Fibroblast of lung (primary cell): ENCODE data around the gene CYTH2. TPM values are rescaled to one million over a fixed set of nuclear protein-coding genes. Genes with fewer than 3 reads are reported as not detected.

Source experiments
- DNase-seq, 2 donors: peaks; one replicate each; pipeline versions ENCODE4 v3.0.0 to v3.0.0-alpha.2; 2010; ENCODE audit warnings: low read depth in 2 of 2
- H2AFZ ChIP-seq: 2 replicates; pipeline ENCODE4 v1.5.1; 2012; ENCODE audit warnings: low read length, control low read depth, inconsistent platforms
- H3K27ac ChIP-seq: 2 replicates; pipeline ENCODE4 v1.5.1; 2011; ENCODE audit warnings: low read length, control low read depth; ENCODE audit not compliant: insufficient read depth
- H3K27me3 ChIP-seq: 2 replicates; pipeline ENCODE4 v1.5.1; 2011; ENCODE audit warnings: mild to moderate bottlenecking, low read length; ENCODE audit not compliant: control insufficient read depth, insufficient read depth
- H3K36me3 ChIP-seq: 2 replicates; pipeline ENCODE4 v1.5.1; 2011; ENCODE audit warnings: low read length; ENCODE audit not compliant: control insufficient read depth, insufficient read depth
- H3K4me1 ChIP-seq: 2 replicates; pipeline ENCODE4 v1.5.1; 2011; ENCODE audit warnings: low read length; ENCODE audit not compliant: control insufficient read depth, insufficient read depth; ENCODE audit errors: extremely low read depth
- H3K4me2 ChIP-seq: 2 replicates; pipeline ENCODE4 v1.5.1; 2011; ENCODE audit warnings: low read length, control low read depth; ENCODE audit not compliant: insufficient read depth; ENCODE audit errors: extremely low read depth
- H3K4me3 ChIP-seq, 4 experiments: fragments of 200-600 bp in 1 of 4; sonication (generic) in 1 of 4; replicated peaks in 1 of 4; 2 replicates each; pipeline ENCODE4 v1.5.1; 2011 to 2016; ENCODE audit warnings: low read length in 4 of 4, low read depth in 3 of 4, mild to moderate bottlenecking in 3 of 4, control low read depth in 2 of 4, inconsistent platforms in 1 of 4, mixed read lengths in 1 of 4; ENCODE audit not compliant: insufficient read depth in 1 of 4; ENCODE audit errors: control extremely low read depth in 1 of 4
- H3K79me2 ChIP-seq: 2 replicates; pipeline ENCODE4 v1.5.1; 2012; ENCODE audit warnings: mild to moderate bottlenecking, low read length, inconsistent platforms; ENCODE audit not compliant: control insufficient read depth, insufficient read depth
- H3K9ac ChIP-seq: 2 replicates; pipeline ENCODE4 v1.5.1; 2011; ENCODE audit warnings: mild to moderate bottlenecking, low read length, control low read depth; ENCODE audit not compliant: insufficient read depth
- H3K9me3 ChIP-seq: 2 replicates; pipeline ENCODE4 v1.5.1; 2012; ENCODE audit warnings: low read depth, low read length; ENCODE audit not compliant: control insufficient read depth, insufficient read depth
- H4K20me1 ChIP-seq: 2 replicates; pipeline ENCODE4 v1.5.1; 2011; ENCODE audit warnings: low read length; ENCODE audit not compliant: control insufficient read depth, insufficient read depth; ENCODE audit errors: extremely low read depth
- CTCF ChIP-seq, 2 donors: IDR thresholded peaks in 1 of 2; conservative IDR thresholded peaks in 1 of 2; 1 replicate in 1 of 2; 2 replicates in 1 of 2; pipeline ENCODE4 v1.5.1; 2011 to 2012; ENCODE audit warnings: low read length in 2 of 2, control low read depth in 1 of 2, inconsistent platforms in 1 of 2, low read depth in 1 of 2, mild to moderate bottlenecking in 1 of 2
- EZH2 ChIP-seq: IDR thresholded peaks from 2 replicates; pipeline ENCODE4 v1.5.1; 2012; ENCODE audit warnings: low read length, control low read depth, mild to moderate bottlenecking; ENCODE audit errors: missing control alignments
- polyA plus RNA-seq, 2 donors: library from polyadenylated mRNA; depleted of rRNA in 1 of 2; stranded (reverse) in 1 of 2; unstranded in 1 of 2; fragments of >200 nt; gene quantifications; 2 replicates each; pipeline ENCODE4 v1.2.1, GENCODE V29; 2011 to 2012; ENCODE audit warnings: missing spikeins in 1 of 2
- total RNA-seq: library from RNA; depleted of rRNA; stranded (reverse); fragments of >200 nt; gene quantifications from 2 replicates; pipeline ENCODE4 v1.2.1, GENCODE V29; 2014

CYTH2 gene
- total and polyA plus RNA-seq, 2 donors (not counting 1 experiment from before 2014, with no cell fraction given) = 18.6 to 25.8 TPM

GRCh38 chr19:48448563-48448962 lies 20.6 kb upstream of the CYTH2 start:
- H3K9me3 ChIP-seq = no peaks in the 10 kb centered on the region
- H3K27ac ChIP-seq = no peak overlapping the region
- H3K4me1 ChIP-seq = peaks cover 7% of the 10 kb centered on the region
- DNase-seq = no peak
- TF ChIP-seq EZH2 (no peak), CTCF (conservative IDR thresholded peaks at IDR 0.05 in 1 of 2, IDR thresholded peaks at IDR 0.05 in 1 of 2; ENCODE audit: low read depth in 1 of 2, low read length in 2 of 2) (no peak)
- H3K27me3 ChIP-seq = no peaks in the 10 kb centered on the region
- no peak overlapping the region for H3K4me3 ChIP-seq
- H3K4me2 ChIP-seq = no peak overlapping the region
- H4K20me1 ChIP-seq = no peaks in the 10 kb centered on the region
- no peak overlapping the region for H2AFZ ChIP-seq
- H3K9ac ChIP-seq = no peak overlapping the region
- peaks cover 8% of the 10 kb centered on the region for H3K79me2 ChIP-seq
- peaks cover 24% of the 10 kb centered on the region for H3K36me3 ChIP-seq

- H3K9ac ChIP-seq = no peak overlapping the region
- no peaks in the 10 kb centered on the region for H3K9me3 ChIP-seq
- no peak overlapping the region for H3K4me2 ChIP-seq
- TF ChIP-seq CTCF (conservative IDR thresholded peaks at IDR 0.05 in 1 of 2, IDR thresholded peaks at IDR 0.05 in 1 of 2; ENCODE audit: low read depth in 1 of 2, low read length in 2 of 2) = no peak
- no peak for TF ChIP-seq EZH2
- H2AFZ ChIP-seq = no peak overlapping the region
- H3K36me3 ChIP-seq = peaks cover 27% of the 10 kb centered on the region
- H4K20me1 ChIP-seq = no peaks in the 10 kb centered on the region
- H3K4me3 ChIP-seq = no peak overlapping the region
- peaks cover 8% of the 10 kb centered on the region for H3K79me2 ChIP-seq
- peaks cover 3% of the 10 kb centered on the region for H3K4me1 ChIP-seq
- DNase-seq = no peak
- H3K27ac ChIP-seq = no peak overlapping the region
- no peaks in the 10 kb centered on the region for H3K27me3 ChIP-seq
These were observed 18.7 kb upstream of the CYTH2 start for GRCh38 chr19:48450441-48450840.

- Histone ChIP-seq H3K79me2 (peaks cover 8% of the 10 kb centered on the region), H3K4me2 (no peak overlapping the region), H3K9me3 (no peaks in the 10 kb centered on the region), H3K4me3 (no peak overlapping the region), H4K20me1 (no peaks in the 10 kb centered on the region), H3K36me3 (peaks cover 27% of the 10 kb centered on the region), H3K4me1 (peaks cover 3% of the 10 kb centered on the region), H3K9ac (no peak overlapping the region), H2AFZ (no peak overlapping the region), H3K27me3 (no peaks in the 10 kb centered on the region), H3K27ac (no peak overlapping the region)
- DNase-seq = no peak
- TF ChIP-seq CTCF (conservative IDR thresholded peaks at IDR 0.05 in 1 of 2, IDR thresholded peaks at IDR 0.05 in 1 of 2; ENCODE audit: low read depth in 1 of 2, low read length in 2 of 2) = no peak
- no peak for TF ChIP-seq EZH2
These were observed 18.3 kb upstream of the CYTH2 start for GRCh38 chr19:48450863-48451262.
